Endometrial microvascular endothelial cells (primary cell): ENCODE measurements around the gene GAN. TPM values are rescaled to one million over a fixed set of nuclear protein-coding genes. Genes with fewer than 3 reads are reported as not detected.

Experiments used
- in situ Hi-C: cut with HindIII; loops from 2 replicates; pipeline ENCODE4 v1.10.0; 2017; ENCODE audit warnings: low sequenced_read_pairs, low pct_unique_long_range_greater_than_20kb; ENCODE audit errors: inconsistent ontology term
- total RNA-seq: library from RNA; depleted of rRNA; stranded (reverse); fragments of >200 nt; gene quantifications from one replicate; pipeline ENCODE4 v1.2.3, GENCODE V29; 2015; ENCODE audit errors: inconsistent ontology term

The GAN gene, protein sequence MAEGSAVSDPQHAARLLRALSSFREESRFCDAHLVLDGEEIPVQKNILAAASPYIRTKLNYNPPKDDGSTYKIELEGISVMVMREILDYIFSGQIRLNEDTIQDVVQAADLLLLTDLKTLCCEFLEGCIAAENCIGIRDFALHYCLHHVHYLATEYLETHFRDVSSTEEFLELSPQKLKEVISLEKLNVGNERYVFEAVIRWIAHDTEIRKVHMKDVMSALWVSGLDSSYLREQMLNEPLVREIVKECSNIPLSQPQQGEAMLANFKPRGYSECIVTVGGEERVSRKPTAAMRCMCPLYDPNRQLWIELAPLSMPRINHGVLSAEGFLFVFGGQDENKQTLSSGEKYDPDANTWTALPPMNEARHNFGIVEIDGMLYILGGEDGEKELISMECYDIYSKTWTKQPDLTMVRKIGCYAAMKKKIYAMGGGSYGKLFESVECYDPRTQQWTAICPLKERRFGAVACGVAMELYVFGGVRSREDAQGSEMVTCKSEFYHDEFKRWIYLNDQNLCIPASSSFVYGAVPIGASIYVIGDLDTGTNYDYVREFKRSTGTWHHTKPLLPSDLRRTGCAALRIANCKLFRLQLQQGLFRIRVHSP
- total RNA-seq = 13.8 TPM

DNA sequence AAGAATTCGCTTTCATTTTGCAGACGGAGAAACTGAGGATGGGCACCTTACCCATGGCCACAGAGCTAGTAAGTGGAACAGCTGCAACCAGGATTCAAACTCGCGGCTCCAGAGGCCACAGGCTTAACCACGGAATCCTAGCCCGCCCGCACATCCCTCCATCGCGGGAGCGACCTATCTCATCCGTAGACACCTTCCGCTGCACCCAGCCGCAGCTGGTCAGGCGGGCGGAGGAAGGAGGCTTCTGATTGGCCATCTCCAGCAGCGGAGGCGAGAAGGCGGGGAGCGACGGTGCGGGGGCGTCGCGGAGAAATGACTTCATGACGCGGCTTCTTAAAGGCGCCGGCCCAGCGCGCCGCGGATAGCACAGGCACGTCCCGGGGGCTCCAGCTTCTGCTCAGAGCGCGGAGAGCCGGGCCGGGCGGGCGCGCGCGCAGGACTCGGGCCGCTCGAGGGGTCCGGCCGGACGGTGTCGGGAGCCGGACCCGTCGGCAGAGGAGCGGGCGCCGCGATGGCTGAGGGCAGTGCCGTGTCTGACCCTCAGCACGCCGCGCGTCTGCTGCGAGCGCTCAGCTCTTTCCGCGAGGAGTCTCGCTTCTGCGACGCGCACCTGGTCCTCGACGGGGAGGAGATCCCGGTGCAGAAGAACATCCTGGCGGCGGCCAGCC, at the start of gene GAN:
GAN (plus strand) TSS at position 360 of the 668 bp plus-strand sequence; CDS start at position 512, 152 bp downstream.
- in situ Hi-C loops = no loop called here

DNA sequence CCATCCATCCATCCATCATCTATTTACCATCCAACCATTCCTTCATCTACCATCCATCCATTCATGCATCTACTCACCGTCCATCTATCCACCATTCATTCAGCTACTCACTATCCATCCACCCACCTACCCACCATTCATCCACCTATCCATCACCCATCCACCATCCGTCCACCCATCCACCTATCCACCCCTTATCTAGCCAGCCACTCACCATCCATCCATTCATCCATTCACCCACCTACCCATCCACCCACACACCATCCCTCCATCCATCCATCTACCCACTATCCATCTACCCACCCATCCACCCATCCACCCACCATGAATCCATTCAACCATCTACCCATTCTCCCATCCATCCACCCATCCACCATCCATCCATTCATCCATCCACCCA, 49.7 kb upstream of the GAN start:
- in situ Hi-C loops = no loop called here

DNA sequence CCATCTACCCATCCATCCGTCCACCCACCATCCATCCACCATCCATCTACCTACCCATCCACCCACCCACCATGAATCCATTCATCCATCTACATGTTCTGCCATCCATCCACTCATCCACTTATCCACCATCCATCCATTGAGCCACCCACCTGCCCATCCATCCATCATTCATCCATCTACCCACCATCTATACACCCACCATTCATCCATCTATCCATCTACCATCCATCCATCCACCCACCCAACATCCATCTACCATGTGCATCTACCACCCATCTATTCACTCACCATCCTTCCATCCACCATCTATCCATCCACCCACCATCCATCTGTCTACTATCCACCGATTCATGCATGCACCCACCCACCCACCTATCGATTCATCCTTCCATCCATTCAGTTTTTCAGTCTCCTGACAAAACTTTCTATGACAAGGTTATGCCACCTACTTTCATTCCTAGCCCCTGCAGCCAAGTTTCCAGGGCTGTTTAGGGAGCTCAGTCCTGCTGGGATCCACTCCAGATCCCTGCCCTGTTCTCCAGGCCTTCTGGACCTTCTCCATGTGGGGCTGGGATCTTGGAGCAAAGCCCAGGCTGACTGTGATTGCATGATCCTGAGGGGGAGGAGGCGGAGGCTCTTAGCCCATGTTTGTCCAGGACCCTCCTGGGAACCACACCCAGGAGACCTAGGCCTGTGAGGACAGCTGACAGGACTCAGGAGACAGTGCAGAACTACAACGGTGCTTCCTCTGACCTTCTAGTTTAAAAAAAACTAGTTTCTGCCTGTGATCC, 48.9 kb upstream of the GAN start:
- in situ Hi-C loops = no loop called here

DNA sequence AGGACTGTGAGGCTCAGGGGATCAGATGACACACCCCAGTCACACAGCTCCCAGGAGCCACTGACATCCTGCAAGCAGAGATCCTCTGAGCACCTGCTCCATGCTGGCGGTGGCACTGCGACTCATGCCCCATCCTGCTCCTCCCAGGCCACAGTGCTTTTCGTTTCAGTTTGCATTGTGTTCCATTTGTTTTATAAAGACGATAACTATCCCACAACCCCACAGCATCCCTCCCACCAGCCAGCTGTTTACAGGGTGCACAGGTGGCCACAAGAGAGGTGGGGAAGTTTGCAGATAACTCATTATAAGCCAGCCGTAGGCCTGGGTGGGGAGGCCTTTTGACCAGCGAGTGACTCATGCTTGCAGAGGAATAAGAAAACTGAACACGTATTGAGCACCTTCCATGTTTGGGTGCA, 48.1 kb upstream of the GAN start:
- in situ Hi-C loops = no loop called here

DNA sequence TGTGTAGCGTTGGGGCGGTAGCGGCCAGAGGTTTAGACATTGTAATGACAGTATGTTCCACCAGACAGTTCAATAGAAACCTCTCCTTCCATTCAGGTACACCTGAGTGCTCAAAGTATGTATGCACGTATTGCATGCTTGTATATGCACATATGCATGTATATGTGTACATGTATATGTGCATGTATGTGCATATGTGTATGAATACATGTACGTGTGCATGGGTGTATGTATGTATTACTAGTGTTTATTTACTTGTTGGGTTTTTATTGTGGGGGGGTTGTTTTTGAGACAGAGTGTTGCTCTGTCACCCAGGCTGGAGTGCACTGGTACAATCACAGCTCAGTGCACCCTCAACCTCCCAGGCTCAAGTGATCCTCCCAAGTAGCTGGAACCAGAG, 46.3 kb upstream of the GAN start:
- in situ Hi-C loops = no loop called here

DNA sequence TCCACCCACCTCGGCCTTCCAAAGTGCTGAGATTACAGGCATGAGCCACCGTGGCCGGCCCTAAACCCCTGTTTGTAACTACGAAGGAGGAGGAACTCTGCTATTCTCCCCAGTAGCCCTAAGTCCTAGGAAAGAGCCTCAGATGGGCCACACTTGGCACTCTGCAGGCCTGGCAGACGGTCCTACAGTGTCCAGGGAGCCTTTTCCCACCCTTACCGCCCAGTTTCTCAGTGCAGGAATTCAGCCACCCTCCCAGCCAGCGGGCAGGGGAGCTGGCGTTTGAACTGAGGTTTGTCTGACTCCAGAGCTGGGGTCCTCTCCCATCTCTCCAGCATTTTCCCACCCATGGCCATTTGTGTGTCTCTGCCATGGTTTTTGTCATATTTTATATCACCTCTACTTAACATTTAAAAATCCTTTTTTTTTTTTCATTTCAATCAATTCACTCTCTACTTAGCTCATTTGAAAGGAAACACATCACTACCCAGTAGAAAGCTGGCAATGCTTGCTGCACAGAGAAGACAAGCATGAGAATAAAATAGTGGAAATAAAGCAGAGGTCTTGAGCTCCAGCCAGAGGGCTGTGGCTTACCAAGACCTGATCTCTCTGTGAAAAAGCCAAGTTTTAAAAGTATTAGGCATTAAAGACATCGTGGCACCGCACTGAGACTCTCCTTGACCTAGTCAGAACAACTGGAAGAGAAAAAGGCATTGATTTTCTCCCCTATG, 41.4 kb upstream of the GAN start:
- in situ Hi-C loops = no loop called here

DNA sequence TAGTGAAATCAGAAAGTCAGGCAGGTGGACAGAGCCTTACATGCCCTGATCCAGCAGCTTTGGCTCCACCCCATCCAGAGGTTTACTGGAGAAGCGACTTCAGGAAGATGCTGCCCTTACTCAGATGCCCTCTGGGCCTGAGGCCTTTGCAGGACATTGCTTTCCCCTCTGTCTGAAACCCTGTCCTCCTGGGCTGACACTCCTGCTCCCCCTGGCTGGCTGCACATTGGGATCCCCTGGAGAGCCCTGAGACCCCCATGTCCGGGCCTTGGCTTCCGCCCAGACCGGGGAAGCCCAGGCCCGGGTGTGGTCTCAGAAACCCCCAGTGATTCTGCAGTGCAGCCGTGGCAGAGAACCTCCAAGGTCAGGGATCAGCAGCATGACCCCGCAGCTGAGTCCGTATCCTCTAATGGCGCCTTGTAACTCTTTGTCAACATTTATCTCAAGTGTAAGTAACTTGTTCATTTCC, 39.7 kb upstream of the GAN start:
- in situ Hi-C loops = no loop called here

DNA sequence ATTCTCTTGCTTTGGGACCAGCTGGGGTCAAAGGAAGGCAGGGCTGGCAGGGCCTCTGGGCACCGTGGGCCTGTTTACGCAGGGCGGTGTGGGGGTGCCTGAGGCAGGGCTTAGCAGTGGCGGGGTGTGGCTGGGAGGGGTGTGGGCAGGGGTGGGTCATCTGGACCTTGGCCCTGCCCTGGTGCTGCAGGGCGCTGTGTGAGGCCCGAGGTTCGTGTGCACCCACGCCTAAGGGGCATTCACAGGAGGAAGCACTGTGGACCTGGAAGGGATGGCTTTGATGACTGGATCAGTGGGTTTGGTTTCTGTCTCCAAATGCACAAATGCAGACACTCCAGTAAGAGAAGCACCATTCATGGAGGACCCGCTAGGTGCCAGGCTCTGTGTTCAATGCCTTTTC, 39.0 kb upstream of the GAN start:
- in situ Hi-C loops = no loop called here

DNA sequence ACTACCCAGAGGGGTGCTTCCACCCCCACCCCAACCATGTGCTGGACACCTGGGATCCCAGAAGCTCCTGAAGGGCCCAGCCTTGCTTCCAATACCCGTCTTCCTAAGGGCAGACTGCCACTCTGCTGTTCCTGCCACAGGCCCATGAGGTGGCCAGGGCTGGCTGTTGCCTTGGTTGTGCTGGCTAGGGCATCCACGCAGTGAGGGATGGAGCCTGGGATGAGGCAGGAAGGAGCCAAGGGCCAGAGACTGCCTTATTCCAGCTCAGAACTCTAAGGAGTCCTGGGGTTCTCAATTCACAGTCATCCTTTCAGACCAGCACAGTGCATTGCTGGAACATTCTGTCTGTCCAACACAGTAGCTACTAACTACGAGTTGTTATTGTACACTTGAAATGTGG, 38.4 kb upstream of the GAN start:
- in situ Hi-C loops = no loop called here

DNA sequence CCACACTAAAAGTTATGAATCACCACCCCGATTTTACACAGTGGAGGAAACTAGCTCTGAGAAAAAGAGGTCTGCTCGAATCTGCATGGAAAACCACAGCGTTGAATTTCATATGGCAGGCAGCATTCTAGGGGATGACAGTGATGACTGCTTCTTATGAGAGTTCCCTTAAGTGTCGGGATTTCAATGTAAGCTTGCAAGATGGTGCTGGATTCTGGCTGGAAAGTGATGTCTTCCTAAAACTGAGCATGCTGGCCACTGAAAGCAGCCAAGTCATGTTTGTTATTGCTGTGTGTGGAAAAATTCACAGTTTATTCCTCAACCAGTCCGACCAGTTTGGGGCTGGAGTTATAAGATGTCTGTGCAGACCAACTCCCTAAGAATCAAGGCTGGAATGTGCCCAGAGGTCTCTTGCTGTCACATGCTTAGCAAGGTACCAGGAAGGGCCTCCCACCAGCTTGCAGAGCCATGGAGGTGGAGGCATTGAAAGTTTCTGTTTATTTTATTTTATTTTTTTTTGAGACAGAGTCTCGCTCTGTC, 37.2 kb upstream of the GAN start:
- in situ Hi-C loops = no loop called here

DNA sequence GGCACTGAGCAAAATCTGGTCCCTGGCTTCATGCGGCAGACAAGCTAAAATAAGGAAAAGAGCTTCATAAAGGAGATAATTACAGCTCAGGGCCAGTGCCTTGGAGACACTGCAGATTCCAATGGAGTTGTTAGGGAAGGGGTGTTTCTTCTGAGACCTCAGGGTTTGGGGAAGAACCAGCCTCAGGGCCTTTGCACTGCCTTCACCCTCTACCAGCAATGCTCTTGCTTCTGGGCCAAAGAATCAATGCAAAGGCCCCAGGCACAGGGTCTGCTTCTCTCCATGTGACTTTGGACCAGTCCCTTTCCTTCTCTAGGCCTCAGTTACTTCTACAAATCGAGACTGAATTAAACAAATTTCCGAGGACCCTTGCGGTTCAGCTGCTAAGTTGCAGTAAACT, 36.2 kb upstream of the GAN start:
- in situ Hi-C loops = no loop called here

DNA sequence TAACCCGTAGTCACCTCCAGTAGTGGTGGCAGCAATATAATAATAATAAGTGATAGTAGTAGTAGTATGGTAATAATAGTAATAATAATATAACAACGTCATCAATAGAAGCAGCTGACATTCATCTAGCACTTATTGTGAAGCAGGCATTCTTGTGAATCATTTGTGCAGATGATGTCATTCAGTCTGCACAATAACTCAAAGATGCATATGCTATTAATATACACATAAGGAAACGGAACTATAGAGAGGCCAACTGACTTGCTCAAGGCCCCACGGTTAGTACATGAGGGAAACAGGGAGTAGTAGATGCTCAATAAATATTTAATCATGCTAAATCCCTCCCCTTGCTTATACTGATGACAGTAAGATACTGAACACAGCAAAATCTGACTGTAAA, 35.4 kb upstream of the GAN start:
- in situ Hi-C loops = no loop called here

DNA sequence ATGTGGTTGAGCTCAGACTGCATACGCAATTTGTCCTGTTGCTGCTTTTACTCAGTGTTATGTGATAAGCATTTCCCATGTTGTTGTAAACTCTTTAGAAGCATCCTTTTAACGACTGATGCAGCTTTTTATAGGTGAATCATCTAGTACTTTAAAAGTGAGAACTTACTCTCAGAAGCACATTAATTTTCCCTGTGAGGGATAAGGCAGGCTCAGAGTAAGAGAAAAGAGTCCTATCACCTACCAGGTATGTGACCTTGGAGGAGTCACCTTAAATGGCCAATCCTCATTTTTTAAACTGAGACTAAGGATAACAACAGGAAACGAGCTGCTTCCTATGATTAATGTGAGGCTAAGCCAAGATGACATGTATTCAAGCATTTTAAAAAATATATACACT, 34.4 kb upstream of the GAN start:
- in situ Hi-C loops = no loop called here

DNA sequence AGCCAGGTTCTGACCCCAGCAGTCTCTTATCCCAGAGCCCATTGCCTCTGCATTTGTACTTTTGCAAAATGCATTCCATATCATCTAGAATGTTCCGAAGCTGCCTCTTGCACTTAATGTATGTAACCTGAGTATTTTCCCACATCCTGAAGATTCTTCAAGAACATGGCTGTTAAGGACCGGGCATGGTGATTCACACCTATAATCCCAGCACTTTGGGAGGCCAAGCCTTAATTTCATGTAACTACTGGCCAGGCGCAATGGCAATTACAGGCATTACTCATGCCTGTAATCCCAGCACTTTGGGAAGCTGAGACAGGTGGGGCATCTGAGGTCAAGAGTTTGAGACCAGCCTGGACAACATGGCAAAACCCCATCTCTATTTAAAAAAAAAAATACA, 31.7 kb upstream of the GAN start:
- in situ Hi-C loops = no loop called here

DNA sequence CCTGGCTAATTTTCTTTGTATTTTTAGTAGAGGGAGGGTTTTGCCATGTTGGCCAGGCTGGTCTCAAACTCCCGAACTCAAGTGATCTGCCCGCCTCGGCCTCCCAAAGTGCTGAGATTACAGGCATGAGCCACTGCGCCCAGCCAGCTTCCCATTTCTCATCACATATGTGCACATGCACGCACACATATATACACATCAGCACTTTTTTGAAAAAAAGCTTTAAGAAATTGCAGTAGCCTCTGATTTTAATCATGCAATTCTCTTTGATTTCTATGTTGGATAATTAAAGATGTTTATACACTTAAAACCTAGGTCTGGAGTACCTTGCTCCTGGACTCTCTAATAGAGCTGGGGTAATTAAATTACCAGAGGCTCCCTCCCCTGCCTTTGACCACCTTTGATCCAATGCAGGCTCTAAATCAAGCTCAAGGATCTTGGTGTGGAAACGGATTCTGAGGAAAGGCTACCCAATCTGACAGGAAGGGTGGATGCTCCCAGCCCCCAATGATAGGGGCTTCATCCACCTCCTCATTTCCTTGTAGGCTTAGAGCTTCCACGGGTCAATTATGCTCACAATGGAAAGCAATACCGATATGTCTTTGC, 29.7 kb upstream of the GAN start:
- in situ Hi-C loops = no loop called here

DNA sequence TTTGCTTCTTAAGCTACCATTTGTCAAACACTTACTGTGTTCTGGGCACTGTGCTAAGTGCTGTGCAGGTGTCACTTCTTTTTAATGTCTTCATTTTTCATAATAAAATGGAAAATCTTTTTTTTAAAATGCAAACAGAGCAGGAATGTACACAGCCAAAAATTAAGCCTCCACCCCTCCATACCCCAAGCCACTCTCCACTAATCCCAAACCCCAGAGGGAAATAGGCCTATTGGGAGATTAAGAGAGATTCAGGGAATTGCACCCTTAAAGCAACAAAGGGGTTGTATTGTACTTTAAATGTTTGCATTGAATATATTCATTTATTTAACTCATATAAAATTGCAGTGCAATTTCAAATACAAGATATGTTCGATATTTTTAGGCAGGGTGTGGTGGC, 28.6 kb upstream of the GAN start:
- in situ Hi-C loops = no loop called here

DNA sequence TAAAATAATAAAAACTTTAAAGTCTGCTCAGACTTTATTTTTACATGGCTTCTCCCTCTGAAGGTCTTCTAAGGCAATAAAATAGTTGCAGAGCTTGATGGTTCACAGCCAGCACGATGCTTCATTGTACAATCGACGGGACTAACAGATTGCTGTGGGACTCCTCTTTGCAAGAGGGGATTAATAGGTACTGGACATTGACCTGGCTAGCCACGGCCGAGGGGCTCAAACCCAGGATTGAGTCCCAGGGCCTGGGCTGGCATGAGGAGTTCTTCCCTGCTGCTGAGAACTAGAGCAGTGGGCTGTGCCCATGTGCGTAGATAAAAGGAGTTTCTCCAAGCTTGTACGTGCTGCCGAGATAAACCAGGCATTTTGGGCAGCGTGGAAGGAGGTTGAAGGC, 23.6 kb upstream of the GAN start:
- in situ Hi-C loops = no loop called here

DNA sequence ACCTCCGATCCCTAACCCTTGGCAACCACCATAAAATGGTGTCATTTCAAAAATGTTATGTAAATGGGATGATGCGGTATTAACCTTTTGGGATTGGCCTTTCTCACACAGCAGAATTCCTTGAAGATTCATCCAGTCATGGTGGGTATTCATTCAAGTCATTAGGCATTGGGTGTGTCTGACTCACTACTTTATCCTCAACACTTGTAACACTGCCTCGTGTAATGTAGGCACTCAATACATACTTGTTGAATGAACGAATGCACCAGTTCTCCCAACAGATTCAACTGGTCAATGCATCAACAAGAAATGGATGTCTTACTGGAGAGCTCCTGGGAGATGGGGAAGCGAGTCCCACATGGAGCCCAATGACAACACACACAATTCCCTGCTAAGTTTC, 21.8 kb upstream of the GAN start:
- in situ Hi-C loops = no loop called here
